T-helper 9 cell (primary cell): Measurements from ENCODE around the gene ZNF549.

Experiments used
- DNase-seq: peaks from one replicate; pipeline ENCODE4 v3.0.0-alpha.2; 2020

The ZNF549 gene

DNA sequence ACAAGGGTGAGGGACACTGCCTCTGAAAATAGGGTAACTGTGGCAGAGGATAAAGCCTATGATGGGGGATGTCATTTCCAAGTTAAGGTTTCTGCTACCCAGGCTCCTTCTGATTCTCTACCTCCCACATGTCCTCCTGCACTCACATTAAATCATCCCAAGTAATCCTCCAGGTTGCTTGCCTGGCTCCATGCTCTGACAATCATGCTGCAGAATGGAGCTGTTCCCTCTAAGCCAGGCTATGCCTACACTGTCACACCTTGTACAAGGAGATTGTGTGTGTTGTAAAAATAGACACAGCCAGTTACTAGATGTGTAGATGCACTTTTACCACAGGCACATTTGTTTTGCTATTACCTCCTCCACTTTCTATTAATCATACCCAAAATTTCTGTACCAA is 43.6 kb downstream of the ZNF549 start:
- no peak for DNase-seq

- DNase-seq: no peak
Observed at GRCh38 chr19:57572415-57572947, 45.3 kb downstream of the ZNF549 start.

GRCh38 chr19:57576661-57577060 is 49.5 kb downstream of the ZNF549 start:
- DNase-seq: no peak

- peak; percentile 86 for DNase-seq
Observed at GRCh38 chr19:57578487-57579205, 51.5 kb downstream of the ZNF549 start, which contains the start of gene ZNF416. Gene ZNF416 (minus strand): TSS chr19:57578911. CDS start chr19:57578704, 207 bp downstream.

- DNase-seq: no peak
Observed at GRCh38 chr19:57583104-57583520, 56.0 kb downstream of the ZNF549 start.

- DNase-seq: peak; percentile 66
Observed at GRCh38 chr19:57583521-57584416, 56.6 kb downstream of the ZNF549 start, which contains the start of gene ZIK1. Gene ZIK1 (plus strand): TSS chr19:57584145. CDS start chr19:57584357, 212 bp downstream.

DNA sequence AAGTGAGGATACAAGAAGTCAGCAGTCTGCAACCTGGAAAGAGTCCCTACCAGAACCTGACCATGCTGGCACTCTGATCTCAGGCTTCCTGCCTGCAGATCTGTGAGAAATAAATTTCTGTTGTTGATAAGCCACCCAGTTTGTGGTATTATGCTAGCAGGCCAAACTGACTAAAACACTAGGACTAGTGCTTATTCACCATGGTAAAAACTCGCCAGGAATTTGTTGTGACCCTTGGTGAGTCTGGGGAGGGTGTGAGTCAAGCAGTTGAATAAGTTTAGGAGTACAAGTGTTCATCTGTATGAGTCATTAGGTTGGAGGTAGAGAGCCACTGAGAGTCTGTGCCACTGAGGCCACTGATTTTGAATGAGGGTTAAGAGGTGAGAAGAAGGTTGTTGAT is 60.4 kb downstream of the ZNF549 start:
- DNase-seq: no peak

- no peak for DNase-seq
Observed at GRCh38 chr19:57599377-57599760, 72.2 kb downstream of the ZNF549 start.

DNA sequence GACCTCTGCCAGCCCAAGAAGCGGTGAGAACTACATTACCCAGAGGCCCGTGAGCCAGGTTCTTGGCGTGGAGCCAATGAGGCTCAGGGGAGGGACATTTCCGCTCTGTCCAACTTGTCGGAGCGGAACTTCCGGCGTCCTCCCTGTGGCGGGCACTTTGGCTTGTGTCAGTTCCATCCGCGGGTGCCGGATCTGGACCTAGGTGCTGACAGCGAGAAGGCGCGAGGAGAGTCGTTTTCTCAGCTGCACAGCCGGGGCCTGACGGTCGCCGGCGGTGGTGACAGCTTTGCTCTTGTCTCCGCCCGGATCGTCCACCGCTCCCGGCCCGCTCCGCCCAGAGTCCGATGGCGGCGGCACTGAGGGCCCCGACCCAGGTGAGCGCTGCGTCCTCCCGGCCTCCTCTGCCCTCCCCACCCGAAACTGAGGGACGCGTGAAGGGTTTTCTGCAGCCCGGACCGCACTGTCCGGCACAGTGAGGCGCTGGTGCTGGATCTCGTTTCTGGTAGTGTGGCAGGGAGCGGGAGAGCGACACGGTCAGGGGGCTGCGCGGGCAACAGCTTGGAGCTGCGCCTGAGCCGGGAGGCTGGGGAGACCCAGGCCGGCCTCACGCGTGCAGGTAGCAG is 72.7 kb downstream of the ZNF549 start, which contains the start of gene ZNF530:
ZNF530 (plus strand) TSS at position 125 of the 623 bp plus-strand sequence. CDS start 4,461 bp downstream, outside the sequence.
- DNase-seq: peak; percentile 63

- no peak for DNase-seq
Observed at GRCh38 chr19:57606931-57607330, 79.8 kb downstream of the ZNF549 start.
